Trophoblast cell (in vitro differentiated cells and primary cell): ENCODE results near the gene APBB1.

ENCODE experiments used
- DNase-seq, 2 donors: peaks; one replicate each; pipeline ENCODE4 v3.0.0-alpha.2; 2016
- H2AFZ ChIP-seq: 2 replicates; pipeline ENCODE4 v1.6.1; 2013; ENCODE audit warnings: low read length, moderate library complexity, mild to moderate bottlenecking; ENCODE audit not compliant: insufficient read depth, poor library complexity
- H2AK5ac ChIP-seq: 2 replicates; pipeline ENCODE4 v1.6.1; 2013; ENCODE audit warnings: mild to moderate bottlenecking, low read length
- H2BK120ac ChIP-seq: 2 replicates; pipeline ENCODE4 v1.6.1; 2013; ENCODE audit warnings: low read length, mild to moderate bottlenecking, moderate library complexity; ENCODE audit not compliant: insufficient read depth, poor library complexity
- H2BK12ac ChIP-seq: 2 replicates; pipeline ENCODE4 v1.6.1; 2013; ENCODE audit warnings: mild to moderate bottlenecking, low read length, moderate library complexity
- H2BK5ac ChIP-seq: 2 replicates; pipeline ENCODE4 v1.6.1; 2013; ENCODE audit warnings: low read length, low read depth, moderate library complexity, mild to moderate bottlenecking; ENCODE audit not compliant: poor library complexity
- H3K14ac ChIP-seq: 2 replicates; pipeline ENCODE4 v1.6.1; 2013; ENCODE audit warnings: mild to moderate bottlenecking, low read length
- H3K18ac ChIP-seq: 2 replicates; pipeline ENCODE4 v1.6.1; 2013; ENCODE audit warnings: mild to moderate bottlenecking, low read length
- H3K23ac ChIP-seq: 2 replicates; pipeline ENCODE4 v1.6.1; 2013; ENCODE audit warnings: low read length
- H3K27ac ChIP-seq: 2 replicates; pipeline ENCODE4 v1.5.1; 2013; ENCODE audit warnings: low read depth, mild to moderate bottlenecking, inconsistent platforms, low read length, moderate library complexity
- H3K27me3 ChIP-seq: 2 replicates; pipeline ENCODE4 v1.6.1; 2013; ENCODE audit warnings: inconsistent platforms, mild to moderate bottlenecking, low read length, moderate library complexity; ENCODE audit not compliant: insufficient read depth
- H3K36me3 ChIP-seq, 2 experiments: 1 replicate in 1 of 2; 2 replicates in 1 of 2; pipeline ENCODE4 v1.6.1; 2013; ENCODE audit warnings: low read length in 2 of 2, mild to moderate bottlenecking in 2 of 2, moderate library complexity in 1 of 2; ENCODE audit not compliant: insufficient read depth in 2 of 2, control insufficient read depth in 1 of 2
- H3K4ac ChIP-seq: 2 replicates; pipeline ENCODE4 v1.6.1; 2013; ENCODE audit warnings: low read depth, mild to moderate bottlenecking, low read length, moderate library complexity
- H3K4me1 ChIP-seq, 2 experiments: 1 replicate in 1 of 2; 2 replicates in 1 of 2; pipeline ENCODE4 v1.6.1; 2013; ENCODE audit warnings: low read length in 2 of 2, mild to moderate bottlenecking in 2 of 2, moderate library complexity in 1 of 2; ENCODE audit not compliant: insufficient read depth in 2 of 2, control insufficient read depth in 1 of 2
- H3K4me2 ChIP-seq: 2 replicates; pipeline ENCODE4 v1.6.1; 2013; ENCODE audit warnings: inconsistent platforms, mild to moderate bottlenecking, low read length, moderate library complexity
- H3K4me3 ChIP-seq: 2 replicates; pipeline ENCODE4 v1.5.1; 2013; ENCODE audit warnings: mild to moderate bottlenecking, low read depth, low read length, inconsistent platforms
- H3K79me1 ChIP-seq: one replicate; pipeline ENCODE4 v1.6.1; 2013; ENCODE audit warnings: low read length
- H3K79me2 ChIP-seq: 2 replicates; pipeline ENCODE4 v1.6.1; 2013; ENCODE audit warnings: low read length, mild to moderate bottlenecking; ENCODE audit not compliant: control insufficient read depth, insufficient read depth, poor library complexity
- H3K9ac ChIP-seq: 2 replicates; pipeline ENCODE4 v1.6.1; 2013; ENCODE audit warnings: mild to moderate bottlenecking, low read length
- H3K9me3 ChIP-seq: 2 replicates; pipeline ENCODE4 v1.6.1; 2013; ENCODE audit warnings: low read depth, mild to moderate bottlenecking, control low read depth, inconsistent platforms, low read length; ENCODE audit not compliant: insufficient read depth
- H4K12ac ChIP-seq: 2 replicates; pipeline ENCODE4 v1.6.1; 2013; ENCODE audit warnings: low read depth, mild to moderate bottlenecking, low read length, moderate library complexity
- H4K8ac ChIP-seq: 2 replicates; pipeline ENCODE4 v1.6.1; 2013; ENCODE audit warnings: low read depth, mild to moderate bottlenecking, low read length, moderate library complexity
- H4K91ac ChIP-seq: one replicate; pipeline ENCODE4 v1.6.1; 2013; ENCODE audit warnings: low read depth, mild to moderate bottlenecking, low read length, moderate library complexity
- WGBS: extraction: QIAGEN DNeasy Blood & Tissue Kit; methylation state at CpG from one replicate; pipeline ENCODE4 v1.1.7; 2013; ENCODE audit warnings: missing lambda C conversion rate; ENCODE audit not compliant: insufficient read length, insufficient coverage; ENCODE audit errors: extremely low coverage; 5-methylcytosine and 5-hydroxymethylcytosine counted together

The APBB1 gene

GRCh38 chr11:6353367-6353987 is 65.4 kb downstream of the APBB1 start:
- H3K4me1 ChIP-seq: peaks cover 0 to 3% of the 10 kb centered on the region in 2 experiments
- H3K9me3 ChIP-seq: no peaks in the 10 kb centered on the region
- H3K27ac ChIP-seq: no peak overlapping the region
- no peak overlapping the region for H2BK5ac ChIP-seq
- DNase-seq: peak; percentile 66 to 86
- no peak overlapping the region for H2BK120ac ChIP-seq
- no peak overlapping the region for H3K9ac ChIP-seq
- no peak overlapping the region for H3K4me3 ChIP-seq
- H3K18ac ChIP-seq: no peak overlapping the region
- H3K36me3 ChIP-seq: no peaks in the 10 kb centered on the region
- no peak overlapping the region for H4K8ac ChIP-seq
- no peak overlapping the region for H4K91ac ChIP-seq
- no peak overlapping the region for H4K12ac ChIP-seq
- H2AK5ac ChIP-seq: no peak overlapping the region
- H2BK12ac ChIP-seq: no peak overlapping the region
- no peaks in the 10 kb centered on the region for H3K79me2 ChIP-seq
- no peak overlapping the region for H3K4me2 ChIP-seq
- no peak overlapping the region for H2AFZ ChIP-seq
- WGBS: no CpG with 5 or more reads among the region's 5 CpGs
- H3K27me3 ChIP-seq: no peaks in the 10 kb centered on the region
- no peak overlapping the region for H3K23ac ChIP-seq
- H3K14ac ChIP-seq: no peak overlapping the region
- H3K79me1 ChIP-seq: no peaks in the 10 kb centered on the region
- H3K4ac ChIP-seq: no peak overlapping the region

GRCh38 chr11:6351782-6352382 is 67.0 kb downstream of the APBB1 start:
- H3K23ac ChIP-seq: no peak overlapping the region
- no CpG with 5 or more reads among the region's 5 CpGs for WGBS
- H2AK5ac ChIP-seq: no peak overlapping the region
- H3K4me3 ChIP-seq: no peak overlapping the region
- H2BK12ac ChIP-seq: no peak overlapping the region
- H3K4me1 ChIP-seq: no peaks in the 10 kb centered on the region
- no peak overlapping the region for H3K27ac ChIP-seq
- H4K91ac ChIP-seq: no peak overlapping the region
- H3K79me2 ChIP-seq: no peaks in the 10 kb centered on the region
- no peaks in the 10 kb centered on the region for H3K79me1 ChIP-seq
- no peak overlapping the region for H2BK120ac ChIP-seq
- no peak overlapping the region for H3K14ac ChIP-seq
- no peak overlapping the region for H2AFZ ChIP-seq
- no peaks in the 10 kb centered on the region for H3K9me3 ChIP-seq
- H4K8ac ChIP-seq: no peak overlapping the region
- no peak overlapping the region for H3K4ac ChIP-seq
- no peaks in the 10 kb centered on the region for H3K36me3 ChIP-seq
- H3K4me2 ChIP-seq: no peak overlapping the region
- H4K12ac ChIP-seq: no peak overlapping the region
- no peak overlapping the region for H2BK5ac ChIP-seq
- no peak overlapping the region for H3K9ac ChIP-seq
- DNase-seq: no peak
- H3K27me3 ChIP-seq: no peaks in the 10 kb centered on the region
- no peak overlapping the region for H3K18ac ChIP-seq

- Histone ChIP-seq H3K9ac (no peak overlapping the region), H3K4me2 (no peak overlapping the region), H3K4ac (no peak overlapping the region), H3K23ac (no peak overlapping the region), H3K18ac (no peak overlapping the region), H4K8ac (no peak overlapping the region), H3K4me1 (no peaks in the 10 kb centered on the region), H4K91ac (no peak overlapping the region), H3K14ac (no peak overlapping the region), H3K79me2 (no peaks in the 10 kb centered on the region), H2BK5ac (no peak overlapping the region), H3K9me3 (no peaks in the 10 kb centered on the region), H2AFZ (no peak overlapping the region), H3K27me3 (no peaks in the 10 kb centered on the region), H2BK12ac (no peak overlapping the region), H3K79me1 (no peaks in the 10 kb centered on the region), H3K4me3 (no peak overlapping the region), H3K27ac (no peak overlapping the region), H4K12ac (no peak overlapping the region), H2BK120ac (no peak overlapping the region), H3K36me3 (no peaks in the 10 kb centered on the region), H2AK5ac (no peak overlapping the region)
- WGBS: no CpG with 5 or more reads among the region's 2 CpGs
- DNase-seq: no peak
Measured at GRCh38 chr11:6350486-6350885, 68.4 kb downstream of the APBB1 start.

- Histone ChIP-seq H3K14ac (no peak overlapping the region), H2BK12ac (no peak overlapping the region)
- no peak for DNase-seq
Measured at GRCh38 chr11:6350043-6350442, 68.9 kb downstream of the APBB1 start.

More at GRCh38 chr11:6350043-6350442, 68.9 kb downstream of the APBB1 start:
- no peaks in the 10 kb centered on the region for H3K4me1 ChIP-seq
- H2AK5ac ChIP-seq: no peak overlapping the region
- no peak overlapping the region for H3K18ac ChIP-seq
- no peaks in the 10 kb centered on the region for H3K9me3 ChIP-seq
- H2BK120ac ChIP-seq: no peak overlapping the region
- H3K36me3 ChIP-seq: no peaks in the 10 kb centered on the region
- no peak overlapping the region for H4K91ac ChIP-seq
- H2BK5ac ChIP-seq: no peak overlapping the region
- H3K79me2 ChIP-seq: no peaks in the 10 kb centered on the region
- no peak overlapping the region for H3K9ac ChIP-seq
- H3K4me2 ChIP-seq: no peak overlapping the region
- no peak overlapping the region for H4K8ac ChIP-seq
- H4K12ac ChIP-seq: no peak overlapping the region
- no peaks in the 10 kb centered on the region for H3K79me1 ChIP-seq
- no peak overlapping the region for H3K4me3 ChIP-seq
- no peak overlapping the region for H3K23ac ChIP-seq
- no peak overlapping the region for H3K4ac ChIP-seq
- no peaks in the 10 kb centered on the region for H3K27me3 ChIP-seq
- no peak overlapping the region for H3K27ac ChIP-seq
- H2AFZ ChIP-seq: no peak overlapping the region
